Activated CD4-positive, alpha-beta T cell treated with anti-CD3 and anti-CD28 coated beads for 36 hours (primary cell): ENCODE results near the gene UNC45A. TPM values are rescaled to one million over a fixed set of nuclear protein-coding genes. Genes with fewer than 3 reads are reported as not detected.
A peak's percentile ranks its signal among the peaks of the same experiment; 100 is the strongest.

ENCODE experiments used
- ATAC-seq: fragments of 200-7000 bp; cut with Tn5 transposase; one replicate; pipeline ENCODE4 v1.10.0; 2021; ENCODE audit warnings: mild to moderate bottlenecking, moderate library complexity
- CTCF ChIA-PET: fragments of 350-600 bp; sonication (Branson Sonifier 250); formaldehyde crosslinking; loops from one replicate; lab custom pipeline; 2021; ENCODE audit warnings: antibody characterized with exemption; lab: Charles Lee
- POLR2A ChIA-PET: fragments of 350-600 bp; sonication (Branson Sonifier 250); formaldehyde crosslinking; loops from one replicate; lab custom pipeline; 2021; ENCODE audit warnings: antibody characterized with exemption, inconsistent platforms; lab: Charles Lee
- DNase-seq: peaks from one replicate; pipeline ENCODE4 v3.0.0-alpha.2; 2020
- H3K27ac Mint-ChIP-seq: one replicate; pipeline ENCODE4 v1.8.0; 2021; ENCODE audit warnings: mixed read lengths
- H3K27me3 Mint-ChIP-seq: one replicate; pipeline ENCODE4 v1.8.0; 2021; ENCODE audit warnings: mixed read lengths
- H3K36me3 Mint-ChIP-seq: one replicate; pipeline ENCODE4 v1.8.0; 2021; ENCODE audit warnings: low read depth, mixed read lengths
- H3K4me1 Mint-ChIP-seq: one replicate; pipeline ENCODE4 v1.8.0; 2021; ENCODE audit warnings: mixed read lengths
- H3K4me3 Mint-ChIP-seq: one replicate; pipeline ENCODE4 v1.8.0; 2021; ENCODE audit warnings: mild to moderate bottlenecking, moderate library complexity, mixed read lengths
- H3K9me3 Mint-ChIP-seq: one replicate; pipeline ENCODE4 v1.8.0; 2021; ENCODE audit warnings: low read depth, mixed read lengths
- intact Hi-C, 2 experiments: fragments of 100-400 bp; cut with DNase I in 1 of 2; cut with micrococcal nuclease in 1 of 2; formaldehyde crosslinking; loops; one replicate each; pipeline versions ENCODE4 v1.14.2 to v1.15.1; 2022 to 2024; cut with DNase I, micrococcal nuclease
- total RNA-seq, 2 experiments: library from RNA; stranded (reverse); gene quantifications; one replicate each; pipeline ENCODE4 v1.2.3, GENCODE V29; 2021

UNC45A gene
- total RNA-seq, 2 experiments from 2014 or later, result 51.4 to 65.6 TPM

GRCh38 chr15:90954712-90955623 is 19.9 kb downstream of the UNC45A start, which contains the start of gene RCCD1:
Gene RCCD1, plus strand, starts transcription at chr15:90954884. Its CDS starts 1,851 bp downstream, at chr15:90956735.
- Mint-ChIP-seq H3K27ac (peak within 1 kb of the TSS; percentile 95), H3K4me3 (peak within 1 kb of the TSS; percentile 84), H3K36me3 (peaks cover 35% of the 10 kb centered on the region), H3K9me3 (no peaks in the 10 kb centered on the region), H3K4me1 (peaks cover 13% of the 10 kb centered on the region), H3K27me3 (no peaks in the 10 kb centered on the region)
- intact Hi-C loops, result loop anchor here (1.0 to 5.0 kb wide), 11 partner anchors 20 to 317 kb away; partner anchors contain the start of genes PRC1 (in 2 of the 2), UNC45A (in 2 of the 2), BLM (in 1 of the 2) and VPS33B (in 1 of the 2)
- CTCF ChIA-PET, result interaction anchor here (0.7 to 10.9 kb wide), 14 partner anchors 11 to 317 kb away, joined by 3 to 139 read pairs (median 5); partner anchors contain the start of genes HDDC3 and UNC45A
- peak; percentile 94 for DNase-seq
- POLR2A ChIA-PET, result interaction anchor here (0.6 to 2.4 kb wide), 6 partner anchors 16 to 238 kb away, joined by 3 to 14 read pairs (median 4); partner anchors contain the start of genes BLM, HDDC3, PRC1 and UNC45A
- peak; percentile 95 for ATAC-seq

GRCh38 chr15:90955624-90956273 is 20.7 kb downstream of the UNC45A start:
- Mint-ChIP-seq H3K27me3 (no peaks in the 10 kb centered on the region), H3K4me3 (peak overlapping the region; percentile 84), H3K9me3 (no peaks in the 10 kb centered on the region), H3K27ac (peak overlapping the region; percentile 95), H3K4me1 (peaks cover 13% of the 10 kb centered on the region), H3K36me3 (peaks cover 35% of the 10 kb centered on the region)
- POLR2A ChIA-PET, result interaction anchor here (0.6 to 1.8 kb wide), 6 partner anchors 21 to 316 kb away, joined by 3 to 6 read pairs (median 4); partner anchors contain the start of genes PRC1 and UNC45A
- CTCF ChIA-PET, result interaction anchor here (0.7 to 10.9 kb wide), 20 partner anchors 9 to 395 kb away, joined by 3 to 139 read pairs (median 6); partner anchors contain the start of genes FURIN, HDDC3, PRC1 and UNC45A
- ATAC-seq, result no peak
- intact Hi-C loops, result loop anchor here (1.0 to 5.0 kb wide), 12 partner anchors 20 to 317 kb away; partner anchors contain the start of genes PRC1 (in 2 of the 2), UNC45A (in 2 of the 2) and BLM (in 1 of the 2)
- DNase-seq, result no peak

- intact Hi-C loops, result loop anchor here (1.0 to 5.0 kb wide), 6 partner anchors 36 to 316 kb away; partner anchors contain the start of gene PRC1 (in 1 of the 2)
- peak overlapping the region; percentile 88 for H3K27ac Mint-ChIP-seq
- CTCF ChIA-PET, result interaction anchor here (0.7 to 10.9 kb wide), 23 partner anchors 8 to 396 kb away, joined by 3 to 139 read pairs (median 5); partner anchors contain the start of genes BLM, FURIN, HDDC3 and PRC1
- peak overlapping the region; percentile 84 for H3K4me3 Mint-ChIP-seq
- H3K4me1 Mint-ChIP-seq, result peaks cover 13% of the 10 kb centered on the region
- ATAC-seq (no peak), DNase-seq (peak; percentile 81)
- POLR2A ChIA-PET, result interaction anchor here (0.6 to 1.8 kb wide), 6 partner anchors 21 to 315 kb away, joined by 3 to 6 read pairs (median 4); partner anchors contain the start of genes PRC1 and UNC45A
- no peaks in the 10 kb centered on the region for H3K9me3 Mint-ChIP-seq
- peaks cover 42% of the 10 kb centered on the region for H3K36me3 Mint-ChIP-seq
- H3K27me3 Mint-ChIP-seq, result no peaks in the 10 kb centered on the region
These were observed 21.4 kb downstream of the UNC45A start for GRCh38 chr15:90956274-90957030.

GRCh38 chr15:90957031-90957790 is 22.1 kb downstream of the UNC45A start:
- intact Hi-C loops, result loop anchor here in 1 of 2 experiments (5.0 kb wide), 3 partner anchors 35 to 315 kb away; partner anchors contain the start of gene PRC1
- peaks cover 13% of the 10 kb centered on the region for H3K4me1 Mint-ChIP-seq

GRCh38 chr15:90957791-90958190 is 22.7 kb downstream of the UNC45A start:
- CTCF ChIA-PET, result interaction anchor here (0.6 to 10.9 kb wide), 14 partner anchors 11 to 310 kb away, joined by 3 to 139 read pairs (median 5); partner anchors contain the start of genes HDDC3 and UNC45A
- DNase-seq (no peak), ATAC-seq (no peak)
- Mint-ChIP-seq H3K4me1 (peaks cover 13% of the 10 kb centered on the region), H3K36me3 (peaks cover 40% of the 10 kb centered on the region), H3K27me3 (no peaks in the 10 kb centered on the region), H3K9me3 (no peaks in the 10 kb centered on the region), H3K27ac (no peak overlapping the region), H3K4me3 (peak overlapping the region; percentile 56)
- POLR2A ChIA-PET, result interaction anchor here (0.5 to 1.6 kb wide), 4 partner anchors 23 to 54 kb away, joined by 3 to 4 read pairs (median 4); partner anchors contain the start of gene UNC45A
- intact Hi-C loops, result loop anchor here in 1 of 2 experiments (5.0 kb wide), 3 partner anchors 35 to 315 kb away; partner anchors contain the start of gene PRC1

More at GRCh38 chr15:90957031-90957790, 22.1 kb downstream of the UNC45A start:
- peaks cover 39% of the 10 kb centered on the region for H3K36me3 Mint-ChIP-seq
- no peaks in the 10 kb centered on the region for H3K9me3 Mint-ChIP-seq
- POLR2A ChIA-PET, result interaction anchor here (0.5 to 1.8 kb wide), 7 partner anchors 22 to 53 kb away, joined by 3 to 6 read pairs (median 4); partner anchors contain the start of genes PRC1 and UNC45A
- CTCF ChIA-PET, result interaction anchor here (0.7 to 10.9 kb wide), 18 partner anchors 12 to 315 kb away, joined by 3 to 139 read pairs (median 6); partner anchors contain the start of genes BLM, HDDC3 and UNC45A
- no peak for DNase-seq
- no peak overlapping the region for H3K27ac Mint-ChIP-seq
- no peaks in the 10 kb centered on the region for H3K27me3 Mint-ChIP-seq
- H3K4me3 Mint-ChIP-seq, result peak overlapping the region; percentile 84
- ATAC-seq, result no peak

- Mint-ChIP-seq H3K9me3 (no peaks in the 10 kb centered on the region), H3K27me3 (no peaks in the 10 kb centered on the region), H3K4me3 (no peak overlapping the region), H3K36me3 (peaks cover 45% of the 10 kb centered on the region), H3K4me1 (peaks cover 11% of the 10 kb centered on the region), H3K27ac (no peak overlapping the region)
- intact Hi-C loops, result loop anchor here in 1 of 2 experiments (5.0 kb wide), 3 partner anchors 33 to 313 kb away; partner anchors contain the start of gene PRC1
- DNase-seq (no peak), ATAC-seq (no peak)
- CTCF ChIA-PET, result interaction anchor here (0.5 to 10.9 kb wide), 9 partner anchors 10 to 913 kb away, joined by 3 to 139 read pairs (median 4); partner anchors contain the start of genes HDDC3 and UNC45A
- POLR2A ChIA-PET, result no interaction called here
These were observed 24.0 kb downstream of the UNC45A start for GRCh38 chr15:90959028-90959595.

GRCh38 chr15:90959894-90960293 is 24.8 kb downstream of the UNC45A start:
- ChIA-PET CTCF (interaction anchor here (0.5 to 10.9 kb wide), 9 partner anchors 9 to 699 kb away, joined by 3 to 139 read pairs (median 4); partner anchors contain the start of genes HDDC3, PRC1 and UNC45A), POLR2A (interaction anchor here (0.7 kb wide), 1 partner anchor 28 kb away, joined by 3 read pairs; the partner anchor contains the start of gene HDDC3)
- H3K4me3 Mint-ChIP-seq, result no peak overlapping the region
- H3K4me1 Mint-ChIP-seq, result peaks cover 8% of the 10 kb centered on the region
- no peak for ATAC-seq
- intact Hi-C loops, result loop anchor here in 1 of 2 experiments (5.0 kb wide), 3 partner anchors 32 to 312 kb away; partner anchors contain the start of gene PRC1
- DNase-seq, result no peak
- H3K9me3 Mint-ChIP-seq, result no peaks in the 10 kb centered on the region
- H3K27ac Mint-ChIP-seq, result no peak overlapping the region
- H3K36me3 Mint-ChIP-seq, result peaks cover 47% of the 10 kb centered on the region
- H3K27me3 Mint-ChIP-seq, result no peaks in the 10 kb centered on the region

GRCh38 chr15:90960298-90961091 is 25.4 kb downstream of the UNC45A start:
- Mint-ChIP-seq H3K4me3 (no peak overlapping the region), H3K4me1 (peaks cover 8% of the 10 kb centered on the region), H3K27ac (no peak overlapping the region), H3K27me3 (no peaks in the 10 kb centered on the region), H3K9me3 (no peaks in the 10 kb centered on the region), H3K36me3 (peaks cover 50% of the 10 kb centered on the region)
- POLR2A ChIA-PET, result interaction anchor here (0.7 kb wide), 1 partner anchor 28 kb away, joined by 3 read pairs; the partner anchor contains the start of gene HDDC3
- DNase-seq (no peak), ATAC-seq (no peak)
- intact Hi-C loops, result no loop called here
- CTCF ChIA-PET, result interaction anchor here (0.5 to 10.9 kb wide), 6 partner anchors 11 to 71 kb away, joined by 3 to 139 read pairs (median 3); partner anchors contain the start of genes HDDC3, PRC1 and UNC45A
